Pancreas (tissue), 10 donors: ENCODE measurements around the gene UBAC2. TPM values are rescaled to one million over a fixed set of nuclear protein-coding genes. Genes with fewer than 3 reads are reported as not detected.

Experiments used
- ATAC-seq, 4 donors: fragments of 200-7000 bp; cut with Tn5 transposase; one replicate each; pipeline versions ENCODE4 v1.8.0 to v1.9.1; 2020; ENCODE audit warnings: mild to moderate bottlenecking in 4 of 4, moderate library complexity in 4 of 4
- DNase-seq, 6 donors: peaks; one replicate each; pipeline ENCODE4 v3.0.0-alpha.2; 2020
- FAIRE-seq: peaks from 2 replicates; lab custom pipeline; 2012; peaks lifted over from hg19 to GRCh38; lab: Jason Lieb, UNC
- H3K27ac ChIP-seq, 4 donors: fragments of 200-600 bp; sonication (generic); 1 replicate in 3 of 4; 2 replicates in 1 of 4; pipeline versions ENCODE4 v1.5.0 to v1.8.0; 2020
- H3K27me3 ChIP-seq, 4 donors: fragments of 200-600 bp; one replicate each; pipeline ENCODE4 v1.8.0; 2021
- H3K36me3 ChIP-seq, 3 donors: fragments of 200-600 bp; sonication (generic) in 1 of 3; one replicate each; pipeline versions ENCODE4 v1.5.0 to v1.8.0; 2020 to 2021
- H3K4me1 ChIP-seq, 3 donors: fragments of 200-600 bp; one replicate each; pipeline ENCODE4 v1.8.0; 2021
- H3K4me3 ChIP-seq, 4 donors: fragments of 200-600 bp; sonication (generic) in 2 of 4; one replicate each; pipeline versions ENCODE4 v1.5.0 to v1.8.0; 2020 to 2021
- H3K9me3 ChIP-seq, 4 donors: fragments of 200-600 bp; one replicate each; pipeline ENCODE4 v1.8.0; 2021
- WGBS, 2 donors: extraction: QIAGEN DNeasy Blood & Tissue Kit; methylation state at CpG; one replicate each; pipeline ENCODE4 v1.1.7; 2013; 5-methylcytosine and 5-hydroxymethylcytosine counted together
- intact Hi-C, 3 donors: fragments of 100-400 bp; cut with DNase I; formaldehyde crosslinking; loops; one replicate each; pipeline versions ENCODE4 v1.11.1 to v1.14.2; 2022
- polyA plus RNA-seq, 2 donors: library from polyadenylated mRNA; stranded (reverse); fragments of 200-250 nt; gene quantifications; one replicate each; pipeline ENCODE4 v1.2.3, GENCODE V29; 2013
- total RNA-seq, 6 donors: library from RNA; stranded (reverse); fragmentation: NEBNext Ultra II Directional in 4 of 6; extraction: Animal tissue kit (Norgen Biotek cat#: 25700) in 4 of 6; gene quantifications; one replicate each; pipeline versions ENCODE4 v1.2.1 to v1.2.4, GENCODE V29; 2021 to 2023
- TF ChIP-seq, protein P1 (sequence below), 4 donors: fragments of 200-600 bp; sonication (generic) in 3 of 4; IDR thresholded peaks; one replicate each; pipeline versions ENCODE4 v1.5.0 to v1.8.0; 2021; ENCODE audit warnings: antibody characterized with exemption in 4 of 4
- donor health status: healthy with polysubstance abuse.
- donor health status: DM: no; HTN: no; CAD: no; lungs with moderate emphysema.
- donor health status: DM: no; HTN: no; CAD: no.
- donor health status: control.
- donor health status: control.
- donor health status: Bipolar disorder and iron deficiency.
- donor health status: DM: yes; HTN: yes; CAD: no.
- donor health status: DM: no; HTN: no; CAD: no.
- donor health status: DM: no; HTN: no; CAD: no.
- donor health status: DM: yes; HTN: yes; CAD: no.

UBAC2 gene
- total and polyA plus RNA-seq, 8 donors: 17.5 to 29.5 (median 26.9) TPM

- ATAC-seq: no peak
- TF ChIP-seq, protein P1, sequence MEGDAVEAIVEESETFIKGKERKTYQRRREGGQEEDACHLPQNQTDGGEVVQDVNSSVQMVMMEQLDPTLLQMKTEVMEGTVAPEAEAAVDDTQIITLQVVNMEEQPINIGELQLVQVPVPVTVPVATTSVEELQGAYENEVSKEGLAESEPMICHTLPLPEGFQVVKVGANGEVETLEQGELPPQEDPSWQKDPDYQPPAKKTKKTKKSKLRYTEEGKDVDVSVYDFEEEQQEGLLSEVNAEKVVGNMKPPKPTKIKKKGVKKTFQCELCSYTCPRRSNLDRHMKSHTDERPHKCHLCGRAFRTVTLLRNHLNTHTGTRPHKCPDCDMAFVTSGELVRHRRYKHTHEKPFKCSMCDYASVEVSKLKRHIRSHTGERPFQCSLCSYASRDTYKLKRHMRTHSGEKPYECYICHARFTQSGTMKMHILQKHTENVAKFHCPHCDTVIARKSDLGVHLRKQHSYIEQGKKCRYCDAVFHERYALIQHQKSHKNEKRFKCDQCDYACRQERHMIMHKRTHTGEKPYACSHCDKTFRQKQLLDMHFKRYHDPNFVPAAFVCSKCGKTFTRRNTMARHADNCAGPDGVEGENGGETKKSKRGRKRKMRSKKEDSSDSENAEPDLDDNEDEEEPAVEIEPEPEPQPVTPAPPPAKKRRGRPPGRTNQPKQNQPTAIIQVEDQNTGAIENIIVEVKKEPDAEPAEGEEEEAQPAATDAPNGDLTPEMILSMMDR (IDR thresholded peaks at IDR 0.05): no peak
These were observed 176.3 kb downstream of the UBAC2 start for GRCh38 chr13:99376924-99377323.

DNA sequence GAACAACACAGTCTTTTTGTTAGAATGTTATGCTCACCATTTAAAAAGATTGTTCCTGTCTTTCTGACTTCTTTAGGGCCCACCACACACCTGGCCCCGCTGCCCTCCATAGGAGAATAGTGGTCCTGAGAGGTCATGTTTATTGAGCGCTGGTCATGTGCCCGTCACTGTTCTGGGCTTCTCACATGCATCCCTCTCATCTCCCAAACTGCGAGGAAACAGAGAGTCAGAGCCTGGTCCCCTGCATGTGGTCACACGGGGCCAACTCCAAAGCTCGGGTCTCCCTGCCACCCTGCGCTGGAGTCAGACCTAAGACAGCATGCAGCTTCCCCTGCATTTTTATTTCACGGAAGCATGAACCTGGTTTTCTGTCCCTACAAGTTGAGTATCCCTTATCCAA is 177.0 kb downstream of the UBAC2 start:
- 97% methylated on average over 8 of the region's 8 CpGs for WGBS, 2 donors
- TF ChIP-seq, protein P1 (IDR thresholded peaks at IDR 0.05): no peak
- no peak for ATAC-seq
- H3K27me3 ChIP-seq: no peaks in the 10 kb centered on the region
- DNase-seq: no peak
- no peaks in the 10 kb centered on the region for H3K36me3 ChIP-seq
- no peaks in the 10 kb centered on the region for H3K4me1 ChIP-seq
- H3K4me3 ChIP-seq: no peak overlapping the region
- no peak overlapping the region for H3K27ac ChIP-seq
- intact Hi-C loops: no loop called here
- H3K9me3 ChIP-seq: no peaks in the 10 kb centered on the region
- FAIRE-seq: no peak

More at GRCh38 chr13:99376924-99377323, 176.3 kb downstream of the UBAC2 start:
- no peak overlapping the region for H3K4me3 ChIP-seq
- no peaks in the 10 kb centered on the region for H3K9me3 ChIP-seq
- DNase-seq: no peak
- H3K27ac ChIP-seq: no peak overlapping the region
- no peaks in the 10 kb centered on the region for H3K27me3 ChIP-seq
- WGBS, 2 donors: 95 to 98% methylated on average over 9 of the region's 9 CpGs
- H3K4me1 ChIP-seq: no peaks in the 10 kb centered on the region
- no peaks in the 10 kb centered on the region for H3K36me3 ChIP-seq
- intact Hi-C loops: no loop called here
- no peak for FAIRE-seq

DNA sequence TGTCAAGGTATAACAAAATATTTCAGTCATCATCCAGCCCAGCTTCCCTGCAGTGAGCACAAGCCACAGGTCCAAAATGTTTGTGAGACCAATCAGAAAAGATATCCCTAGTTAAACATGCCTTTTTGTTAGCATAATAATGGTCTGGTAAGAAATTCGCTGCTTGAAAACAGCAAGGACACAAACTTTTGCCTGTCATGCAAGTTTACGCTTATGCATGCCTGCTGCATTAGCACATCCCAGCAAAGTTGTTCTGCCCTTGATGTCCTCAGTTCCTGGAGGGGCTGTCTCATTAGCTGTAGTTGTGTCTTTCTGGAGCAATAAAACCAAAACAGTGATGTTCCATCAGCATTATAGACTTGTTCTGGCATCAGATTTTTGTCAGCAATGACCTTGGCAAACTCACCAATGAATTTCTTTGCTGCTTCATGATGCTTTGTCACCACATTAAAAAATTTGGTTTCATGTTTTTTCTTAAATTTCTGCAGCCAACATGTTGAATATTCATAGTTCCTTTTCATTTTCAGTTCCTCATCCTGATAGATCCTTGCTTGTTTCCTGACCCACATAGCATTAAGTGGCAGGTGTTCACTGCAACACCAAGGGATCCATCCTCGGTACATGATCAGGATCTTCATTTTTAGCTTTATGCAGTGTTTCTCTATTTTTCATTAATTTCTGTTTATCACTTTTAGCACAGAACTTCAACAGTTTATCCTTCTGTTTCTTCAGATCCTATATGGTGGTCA is 178.5 kb downstream of the UBAC2 start:
- no peak overlapping the region for H3K4me3 ChIP-seq
- FAIRE-seq (no peak), DNase-seq (no peak), ATAC-seq (no peak)
- no peaks in the 10 kb centered on the region for H3K27me3 ChIP-seq
- H3K36me3 ChIP-seq: no peaks in the 10 kb centered on the region
- no peaks in the 10 kb centered on the region for H3K9me3 ChIP-seq
- TF ChIP-seq, protein P1 (IDR thresholded peaks at IDR 0.05): no peak
- intact Hi-C loops: no loop called here
- no peak overlapping the region for H3K27ac ChIP-seq
- WGBS, 2 donors: 91 to 92% methylated on average over 3 of the region's 3 CpGs
- no peaks in the 10 kb centered on the region for H3K4me1 ChIP-seq

- ATAC-seq: no peak
- FAIRE-seq: no peak
- 91 to 94% methylated on average over 16 of the region's 16 CpGs for WGBS, 2 donors
- DNase-seq: no peak
- Histone ChIP-seq H3K27me3 (no peaks in the 10 kb centered on the region), H3K36me3 (no peaks in the 10 kb centered on the region), H3K4me1 (no peaks in the 10 kb centered on the region), H3K4me3 (no peak overlapping the region), H3K27ac (no peak overlapping the region), H3K9me3 (no peaks in the 10 kb centered on the region)
- TF ChIP-seq, protein P1 (IDR thresholded peaks at IDR 0.05): no peak
- intact Hi-C loops: no loop called here
These were observed 179.5 kb downstream of the UBAC2 start for GRCh38 chr13:99379856-99380801.
